Left ventricle myocardium inferior (tissue), 1 donor: ENCODE data around the gene ADGRF1. TPM values are rescaled to one million over a fixed set of nuclear protein-coding genes. Genes with fewer than 3 reads are reported as not detected.

Experiments
- DNase-seq: peaks from one replicate; pipeline ENCODE4 v3.0.0-alpha.2; 2020
- H3K27ac ChIP-seq: fragments of 200-600 bp; replicated peaks from 2 replicates; pipeline ENCODE4 v1.8.0; 2021
- H3K27me3 ChIP-seq: fragments of 200-600 bp; 2 replicates; pipeline ENCODE4 v1.8.0; 2021; ENCODE audit warnings: low read depth
- H3K36me3 ChIP-seq: fragments of 200-600 bp; 2 replicates; pipeline ENCODE4 v1.8.0; 2021
- H3K4me1 ChIP-seq: fragments of 200-600 bp; 2 replicates; pipeline ENCODE4 v1.8.0; 2021
- H3K4me3 ChIP-seq: fragments of 200-600 bp; 2 replicates; pipeline ENCODE4 v1.8.0; 2021; ENCODE audit warnings: mild to moderate bottlenecking, moderate library complexity
- H3K9me3 ChIP-seq: fragments of 200-600 bp; replicated peaks from 2 replicates; pipeline ENCODE4 v1.8.0; 2021
- CTCF ChIP-seq: fragments of 200-600 bp; IDR thresholded peaks from 2 replicates; pipeline ENCODE4 v1.8.0; 2021; ENCODE audit warnings: antibody characterized with exemption, mild to moderate bottlenecking, borderline replicate concordance
- intact Hi-C: fragments of 100-400 bp; cut with micrococcal nuclease; formaldehyde crosslinking; loops from one replicate; pipeline ENCODE4 v1.11.0; 2022
- total RNA-seq: library from RNA; stranded (reverse); fragmentation: NEBNext Ultra II Directional; extraction: Animal tissue kit (Norgen Biotek cat#: 25700); gene quantifications from one replicate; pipeline ENCODE4 v1.2.1, GENCODE V29; 2021
- donor health status: DM: no; HTN: yes; CAD: no; lungs with severe emphysema.

Gene ADGRF1
- total RNA-seq, 1 donor from 2014 or later = not detected

GRCh38 chr6:47028835-47029360 lies 13.2 kb downstream of the ADGRF1 start:
- Histone ChIP-seq H3K4me3 (no peak overlapping the region), H3K27ac (no peak overlapping the region), H3K4me1 (peaks cover 14% of the 10 kb centered on the region), H3K36me3 (no peaks in the 10 kb centered on the region), H3K27me3 (peaks cover 11% of the 10 kb centered on the region), H3K9me3 (no peaks in the 10 kb centered on the region)
- no peak for DNase-seq
- no peak for TF ChIP-seq CTCF
- intact Hi-C loops = no loop called here

- no peak overlapping the region for H3K27ac ChIP-seq
- DNase-seq = no peak
- H3K4me3 ChIP-seq = no peak overlapping the region
- intact Hi-C loops = no loop called here
- TF ChIP-seq CTCF = no peak
- H3K36me3 ChIP-seq = no peaks in the 10 kb centered on the region
- no peaks in the 10 kb centered on the region for H3K9me3 ChIP-seq
- no peaks in the 10 kb centered on the region for H3K27me3 ChIP-seq
- no peaks in the 10 kb centered on the region for H3K4me1 ChIP-seq
Observed at GRCh38 chr6:47027315-47027714, 14.8 kb downstream of the ADGRF1 start.

GRCh38 chr6:47026679-47027078 lies 15.5 kb downstream of the ADGRF1 start:
- intact Hi-C loops = no loop called here
- Histone ChIP-seq H3K4me1 (no peaks in the 10 kb centered on the region), H3K27ac (no peak overlapping the region), H3K4me3 (no peak overlapping the region), H3K36me3 (no peaks in the 10 kb centered on the region), H3K27me3 (no peaks in the 10 kb centered on the region), H3K9me3 (no peaks in the 10 kb centered on the region)
- no peak for DNase-seq
- no peak for TF ChIP-seq CTCF

- Histone ChIP-seq H3K9me3 (no peaks in the 10 kb centered on the region), H3K27ac (no peak overlapping the region), H3K36me3 (no peaks in the 10 kb centered on the region), H3K4me1 (no peaks in the 10 kb centered on the region), H3K4me3 (no peak overlapping the region), H3K27me3 (no peaks in the 10 kb centered on the region)
- DNase-seq = no peak
- no peak for TF ChIP-seq CTCF
- intact Hi-C loops = no loop called here
Observed at GRCh38 chr6:47023573-47023972, 18.6 kb downstream of the ADGRF1 start.

GRCh38 chr6:47022191-47022590 lies 19.9 kb downstream of the ADGRF1 start:
- intact Hi-C loops = no loop called here
- no peaks in the 10 kb centered on the region for H3K9me3 ChIP-seq

More at GRCh38 chr6:47022191-47022590, 19.9 kb downstream of the ADGRF1 start:
- TF ChIP-seq CTCF = no peak
- Histone ChIP-seq H3K27ac (no peak overlapping the region), H3K27me3 (no peaks in the 10 kb centered on the region), H3K4me3 (no peak overlapping the region), H3K4me1 (no peaks in the 10 kb centered on the region), H3K36me3 (no peaks in the 10 kb centered on the region)
- DNase-seq = no peak
